HG02938 (cell line): ENCODE results near the gene C16orf78.

Experiments used
- ATAC-seq: cut with Tn5 transposase; IDR thresholded peaks from one replicate; pipeline ENCODE4 v1.9.1; 2021; ENCODE audit warnings: mild to moderate bottlenecking, moderate library complexity; ENCODE audit not compliant: unreplicated experiment

C16orf78 gene, protein sequence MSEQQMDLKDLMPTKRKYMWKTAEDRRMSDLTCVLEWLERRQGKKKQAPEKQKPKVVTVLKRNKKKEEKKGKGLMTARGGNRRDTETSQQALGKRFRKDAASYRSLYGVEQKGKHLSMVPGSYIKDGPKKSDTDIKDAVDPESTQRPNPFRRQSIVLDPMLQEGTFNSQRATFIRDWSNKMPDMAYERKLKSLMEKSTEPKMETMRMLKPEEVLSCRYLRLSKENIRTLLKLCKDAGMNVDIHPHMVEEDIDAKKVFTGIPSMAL

DNA sequence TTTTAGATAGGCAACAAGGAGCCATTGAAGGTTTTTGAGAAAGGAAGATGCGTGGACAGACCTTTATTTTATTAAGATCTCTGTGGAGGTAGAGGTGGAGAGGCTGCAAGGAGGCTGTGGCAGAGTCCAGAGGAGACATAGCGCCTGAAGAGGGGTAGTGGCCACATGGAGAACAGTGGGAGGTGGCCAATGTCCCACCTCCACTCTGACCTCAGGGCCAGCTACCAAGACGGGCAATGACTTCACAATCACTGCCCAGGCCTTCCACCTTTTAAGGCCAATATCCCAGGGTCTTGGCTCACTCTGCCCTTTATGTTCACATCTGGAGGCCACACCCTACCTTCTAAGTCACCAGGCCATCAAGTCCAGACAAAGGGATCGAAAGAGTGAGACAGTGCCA is at the start of gene C16orf78:
Gene C16orf78 (plus strand): TSS at position 301 of the 400 bp plus-strand sequence. CDS start 136 bp downstream, outside the sequence.
- no peak for ATAC-seq

DNA sequence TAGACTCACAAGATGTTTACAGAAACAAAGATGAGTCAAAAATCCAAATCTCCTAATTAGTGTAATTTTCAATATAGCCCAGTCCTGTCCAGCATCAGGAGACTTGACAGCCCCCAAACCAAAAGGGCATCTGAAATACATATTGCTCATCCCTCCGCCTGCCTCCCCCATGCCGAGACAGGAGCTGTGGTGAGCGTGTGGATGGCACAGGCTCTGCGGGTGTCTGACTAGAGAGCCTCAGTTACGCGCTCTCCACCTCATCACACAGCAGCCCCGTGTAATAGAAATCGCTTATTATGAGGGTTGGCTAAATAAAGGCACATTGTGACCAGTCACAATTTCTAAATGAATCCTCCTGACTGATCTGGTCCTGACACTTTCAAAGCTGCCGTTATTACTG is 48.9 kb upstream of the C16orf78 start:
- ATAC-seq, result no peak

DNA sequence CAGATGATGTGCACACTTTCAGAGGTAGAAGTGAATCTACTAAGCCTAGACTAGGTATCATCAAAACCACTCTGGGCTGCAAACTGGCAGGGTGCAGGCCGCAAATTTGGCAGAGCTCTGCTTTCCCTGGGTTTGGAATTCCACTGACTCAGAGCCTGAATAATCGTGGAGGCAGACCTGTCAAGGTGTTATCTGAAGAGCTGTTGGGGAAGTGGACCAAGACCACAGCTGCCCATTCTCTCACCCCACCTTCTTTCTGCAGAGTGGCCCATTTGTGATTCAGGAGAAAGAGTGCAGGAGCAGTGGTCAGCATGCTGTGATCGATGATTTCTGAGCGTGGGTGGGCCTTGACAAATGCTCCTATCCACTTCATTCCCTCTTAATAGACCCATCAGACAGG is 46.1 kb upstream of the C16orf78 start:
- ATAC-seq, result no peak

DNA sequence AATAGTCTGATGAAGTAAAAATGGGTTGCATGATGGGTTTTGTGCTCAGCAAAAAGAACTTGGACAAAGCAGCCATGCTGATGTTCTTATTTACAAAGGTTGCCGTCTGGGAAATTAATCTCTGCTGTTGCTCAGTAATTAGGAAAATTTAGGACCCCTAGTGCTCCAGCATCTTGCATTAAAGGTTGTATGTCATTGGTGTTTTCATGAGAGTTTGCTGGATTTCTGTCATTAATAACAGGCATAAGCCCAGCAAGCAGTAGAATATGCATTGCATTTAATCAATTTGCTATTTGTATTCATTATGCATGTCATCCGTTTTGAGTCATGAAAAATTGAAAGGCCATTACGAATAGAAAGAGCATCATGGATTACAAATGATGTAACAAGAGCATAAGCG is 45.3 kb upstream of the C16orf78 start:
- no peak for ATAC-seq

DNA sequence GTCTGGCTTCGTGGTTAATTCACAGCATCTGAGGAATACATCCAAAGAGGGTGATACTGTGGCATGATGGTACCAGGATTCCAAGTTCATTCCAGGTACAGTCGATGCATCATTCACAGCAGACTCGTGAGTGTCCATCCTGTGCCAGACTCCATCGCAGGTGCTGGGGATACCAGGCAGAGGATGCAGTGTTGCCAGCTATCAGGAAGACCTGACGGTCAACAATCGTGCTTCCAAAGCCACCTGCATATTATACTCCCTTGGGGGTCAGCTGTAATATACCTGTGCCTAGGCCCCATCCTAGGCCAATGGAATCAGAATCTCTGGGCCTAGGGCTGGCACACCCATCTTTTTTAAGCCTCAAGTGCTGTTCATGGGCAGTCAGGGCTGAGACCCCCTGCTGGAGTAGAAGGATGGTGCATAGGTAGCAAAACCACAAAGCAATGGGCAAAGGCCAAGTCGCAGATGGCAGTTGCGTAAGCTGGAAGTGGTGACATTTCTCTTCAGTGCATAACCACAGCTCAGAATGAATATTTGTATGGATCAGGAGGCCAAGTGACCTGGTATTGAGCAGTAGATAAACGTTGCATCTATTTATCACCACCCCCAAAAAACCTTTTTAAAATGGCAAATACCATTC is 42.9 kb upstream of the C16orf78 start:
- ATAC-seq, result no peak

DNA sequence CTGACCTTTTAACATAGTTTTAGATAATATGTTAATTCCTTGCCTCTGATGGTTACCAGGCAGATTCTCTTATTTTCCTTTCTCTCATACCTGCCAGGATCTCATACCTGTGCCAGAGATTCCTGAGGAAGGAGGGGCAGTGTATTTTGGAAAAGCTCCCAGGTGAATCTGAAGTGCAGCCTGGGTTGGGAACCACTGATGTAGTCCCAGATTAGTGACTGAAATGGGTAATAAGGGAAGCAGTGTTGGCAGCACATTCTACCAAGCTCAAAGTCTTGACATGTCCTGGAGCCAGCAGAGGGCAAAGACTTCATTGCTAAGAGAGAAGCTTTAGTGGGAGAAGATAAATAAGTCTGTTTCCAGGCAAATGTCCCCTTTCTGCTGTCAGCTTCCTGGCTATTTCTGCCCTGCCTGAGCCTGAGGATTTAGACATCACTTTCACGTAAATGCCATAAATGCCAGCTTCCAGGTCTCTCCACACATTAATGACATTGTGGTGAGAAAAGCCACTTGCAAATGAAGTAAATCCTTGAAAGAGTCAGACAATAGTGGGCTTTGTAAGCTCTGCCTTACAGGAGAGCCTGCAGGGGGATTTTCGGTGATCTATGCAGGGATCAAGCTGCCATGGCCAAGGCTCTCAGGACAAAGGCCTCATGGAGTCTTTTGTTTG is 40.9 kb upstream of the C16orf78 start:
- no peak for ATAC-seq

DNA sequence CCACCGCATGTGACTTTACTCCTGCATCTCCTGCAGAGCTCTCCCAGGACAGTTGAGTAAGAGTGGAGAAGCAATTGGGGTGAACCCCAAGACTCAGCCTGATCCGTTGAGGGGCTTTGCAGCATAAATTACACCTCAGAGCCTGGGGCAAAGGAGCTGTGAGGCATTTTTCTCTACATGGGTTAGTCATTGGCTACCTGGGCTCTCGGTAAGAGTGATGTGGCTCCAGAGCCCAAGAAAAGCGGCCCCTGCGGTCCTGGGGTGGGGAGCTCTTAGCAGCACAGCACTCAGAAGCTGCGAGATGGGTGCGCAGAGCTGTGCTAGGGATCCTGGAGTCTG is 40.4 kb upstream of the C16orf78 start:
- no peak for ATAC-seq

DNA sequence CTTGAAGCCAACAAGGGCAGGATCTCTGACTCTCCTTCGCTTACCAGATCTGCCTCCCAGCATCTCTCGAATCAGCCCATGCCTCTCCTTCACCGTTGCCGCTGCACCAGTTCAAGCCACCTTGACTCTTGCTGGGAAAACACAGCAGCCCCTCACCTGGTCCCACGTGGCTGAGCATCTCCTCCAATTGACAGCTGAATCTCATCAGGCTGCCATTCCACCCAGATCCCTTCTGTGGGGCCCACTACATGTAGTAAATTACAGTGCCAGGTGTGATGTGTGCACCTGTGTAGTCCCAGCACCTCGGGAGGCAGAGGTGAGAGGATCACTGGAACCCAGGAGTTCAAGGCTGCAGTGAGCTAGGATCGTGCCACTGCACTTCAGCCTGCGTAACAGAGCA is 37.8 kb upstream of the C16orf78 start:
- ATAC-seq, result no peak

DNA sequence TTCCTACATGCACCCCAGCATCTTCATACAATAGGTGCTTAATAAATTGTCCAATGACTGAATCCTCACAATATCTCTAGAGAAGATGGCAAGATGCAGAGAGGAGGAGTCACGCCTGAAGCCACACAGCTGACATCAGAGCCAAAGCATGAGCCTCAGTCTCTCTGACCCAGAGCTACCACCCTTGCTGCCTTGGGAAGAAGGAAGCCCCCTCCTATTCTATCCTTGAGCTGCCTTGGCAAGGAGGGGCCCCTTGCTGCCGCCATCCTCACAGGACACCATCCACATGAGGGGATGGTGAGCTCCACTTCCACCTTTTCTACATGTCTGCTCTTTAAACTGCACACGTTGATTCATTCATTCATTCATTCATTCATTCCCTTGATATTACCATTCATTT is 37.0 kb upstream of the C16orf78 start:
- ATAC-seq, result no peak

DNA sequence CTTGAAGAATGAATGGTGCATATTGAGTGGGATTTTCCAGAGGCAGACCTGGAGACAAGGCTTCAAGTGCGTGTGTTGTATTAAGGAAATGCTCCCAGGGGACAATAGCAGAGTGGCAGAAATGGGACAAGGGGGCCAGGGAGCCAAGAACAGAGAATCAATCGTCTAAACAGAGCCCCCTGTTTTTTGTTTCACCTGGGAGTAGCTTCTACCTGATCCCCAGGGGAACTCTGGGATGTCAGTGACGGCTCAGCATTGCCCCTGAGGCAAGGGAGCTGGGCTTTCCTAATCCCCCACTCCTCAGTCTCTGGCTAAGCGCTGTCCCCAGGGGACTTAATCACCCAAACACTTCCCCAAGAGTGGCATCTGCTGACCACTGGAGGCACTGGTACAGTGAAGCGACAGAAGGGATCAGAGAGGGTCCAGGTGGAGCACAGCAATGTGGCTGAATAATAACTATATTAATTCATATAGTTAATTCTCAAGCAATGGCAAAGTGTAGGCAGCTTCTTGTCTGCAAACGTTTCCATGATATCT is 35.7 kb upstream of the C16orf78 start:
- ATAC-seq, result no peak

DNA sequence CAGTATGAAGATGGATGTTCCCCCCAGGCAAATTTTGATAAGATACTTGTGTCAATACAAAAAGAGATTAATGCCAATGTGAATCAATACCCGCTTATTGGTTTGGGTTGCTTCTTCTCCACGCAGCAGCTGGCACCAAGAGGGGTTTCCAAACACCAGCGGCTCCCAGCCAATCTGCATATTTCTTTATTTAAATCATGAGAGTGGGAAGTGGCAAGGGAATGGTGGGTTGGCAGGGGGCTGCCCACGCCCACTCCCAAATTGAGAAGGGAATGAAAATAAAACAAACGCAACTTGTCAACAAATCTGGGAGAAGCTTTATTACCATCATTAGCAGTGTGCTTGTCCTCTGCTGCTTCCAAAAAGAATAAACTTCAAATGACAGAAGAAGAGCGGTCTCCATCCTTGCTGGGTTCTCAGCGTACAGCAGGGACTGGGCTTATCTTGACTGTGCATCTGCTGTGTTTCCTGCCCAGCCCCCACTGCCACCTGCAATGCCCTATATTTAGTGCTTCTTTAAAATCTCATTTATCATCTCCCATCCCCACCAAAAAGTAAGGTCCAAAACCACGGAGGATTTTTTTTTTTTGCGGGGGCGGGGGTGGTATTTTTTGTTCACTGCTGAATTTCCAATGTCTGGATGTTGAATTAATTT is 34.9 kb upstream of the C16orf78 start:
- ATAC-seq, result no peak

DNA sequence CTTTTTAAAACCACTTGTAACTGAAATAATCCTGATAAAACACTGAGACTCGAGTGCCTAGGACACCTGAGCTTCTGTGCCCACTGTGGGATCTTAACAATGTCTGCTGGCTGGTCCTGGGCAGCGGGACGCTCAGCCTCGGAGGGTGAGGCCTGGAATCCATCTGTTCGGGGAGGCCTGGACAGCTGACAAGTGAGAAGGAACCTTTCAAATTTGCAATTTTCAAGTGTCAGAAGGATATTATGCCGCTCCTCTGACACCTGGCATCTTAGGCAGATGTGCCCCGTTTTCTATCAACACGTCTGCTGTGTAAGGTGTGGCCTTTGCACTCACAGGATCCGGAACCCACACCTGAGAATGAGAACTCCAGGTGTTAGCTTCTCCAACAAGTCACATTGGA is 33.1 kb upstream of the C16orf78 start:
- ATAC-seq, result no peak

DNA sequence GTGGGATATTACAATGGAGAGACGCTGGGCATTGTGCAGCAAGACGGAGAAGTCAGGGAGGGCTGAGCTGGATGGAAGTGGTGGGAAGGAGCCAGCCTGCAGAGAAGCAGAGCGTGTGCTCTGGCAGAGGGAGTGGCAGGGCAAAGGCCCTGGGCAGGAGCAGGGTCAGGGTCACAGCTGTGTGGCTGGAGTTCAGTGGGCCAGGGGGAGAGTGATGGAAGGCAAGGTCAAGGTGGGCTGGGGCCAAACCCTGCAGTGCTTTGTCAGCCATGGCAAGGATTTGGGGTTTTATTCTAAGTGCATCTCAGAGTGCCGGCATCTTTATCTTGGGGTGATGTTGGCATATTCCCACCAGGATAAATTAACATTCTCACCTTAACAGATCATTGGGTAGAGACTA is 31.9 kb upstream of the C16orf78 start:
- ATAC-seq, result no peak

DNA sequence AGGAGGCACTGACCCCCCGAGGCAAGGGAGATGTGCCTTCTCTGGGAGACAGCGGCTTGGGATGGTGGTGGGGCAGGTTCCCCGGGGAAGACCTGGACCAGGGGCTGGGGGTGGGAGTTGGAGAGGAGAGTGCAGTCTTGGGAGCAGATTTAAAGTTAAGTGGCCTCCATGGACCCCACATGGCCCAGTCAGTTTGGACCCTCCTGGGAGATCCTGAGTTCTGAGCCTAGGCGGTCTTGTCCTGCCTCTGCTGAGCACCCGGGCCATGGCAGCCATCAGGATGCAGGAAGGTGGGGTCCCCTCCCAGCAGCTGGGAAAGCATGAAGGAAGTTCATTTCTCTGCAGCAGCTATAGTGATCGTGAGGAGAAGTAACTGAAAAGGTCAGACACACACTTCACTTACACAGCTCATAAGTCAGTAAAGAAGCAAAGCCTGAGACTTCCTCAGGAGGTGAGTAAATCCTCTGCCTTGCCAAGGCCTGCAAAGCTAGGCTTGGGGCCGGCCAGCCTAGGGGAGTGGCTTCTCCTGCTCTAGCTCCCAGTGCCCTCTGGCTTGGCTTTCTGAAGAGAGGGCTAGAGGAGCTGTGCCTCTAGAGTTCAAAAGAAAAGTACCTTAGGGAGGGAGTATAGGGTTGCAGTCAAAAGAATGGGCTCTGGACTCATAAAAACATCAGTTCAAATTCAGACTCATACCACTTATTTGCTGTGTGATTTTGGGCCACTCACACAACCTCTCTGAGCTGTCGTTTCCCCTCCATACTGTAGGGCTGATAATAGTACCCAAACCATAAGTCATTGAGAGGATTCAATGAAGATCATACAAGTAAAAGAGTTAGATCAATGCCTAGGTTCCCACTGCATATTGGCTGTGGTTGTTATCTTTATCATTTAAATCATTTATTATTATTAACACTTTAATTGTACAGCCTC is 31.0 kb upstream of the C16orf78 start:
- no peak for ATAC-seq

DNA sequence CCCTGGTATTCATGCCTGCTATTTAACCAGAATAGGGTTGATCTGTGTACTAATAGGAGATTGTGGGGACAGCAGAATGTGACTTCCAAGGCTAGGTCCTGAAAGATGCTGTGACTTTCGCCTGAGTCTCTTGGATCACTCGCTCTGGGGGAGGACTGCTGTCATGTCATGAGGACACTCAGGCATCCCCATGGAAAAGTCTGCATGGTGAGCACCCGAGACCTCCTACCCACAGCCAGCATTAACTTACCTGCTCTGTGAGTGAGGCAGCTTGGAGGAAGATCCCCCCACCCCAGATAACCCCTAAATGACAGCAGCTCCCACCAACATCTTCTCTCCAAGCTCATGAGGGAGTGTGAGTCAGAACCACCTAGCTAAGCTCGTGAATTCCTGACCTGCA is 30.3 kb upstream of the C16orf78 start:
- ATAC-seq, result no peak

DNA sequence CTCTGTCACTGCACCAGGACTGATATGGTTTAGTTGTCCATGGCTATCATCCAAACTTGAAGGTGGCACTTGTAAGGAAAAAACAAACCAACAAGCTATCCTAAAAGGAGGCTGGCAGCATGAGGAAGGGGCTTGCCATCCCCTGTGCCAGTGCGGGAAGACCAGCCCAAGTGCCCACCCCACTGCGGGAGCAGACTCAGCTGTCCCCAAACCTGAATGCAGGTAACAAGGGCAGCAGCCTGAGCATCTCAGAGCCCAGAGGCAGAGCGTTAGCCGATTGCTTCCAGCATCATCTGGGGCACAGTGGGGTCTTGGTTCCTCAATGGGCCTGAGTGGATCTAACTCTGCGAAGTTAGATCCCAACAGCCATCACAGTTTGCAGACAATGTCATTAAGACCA is 29.2 kb upstream of the C16orf78 start:
- ATAC-seq, result no peak

DNA sequence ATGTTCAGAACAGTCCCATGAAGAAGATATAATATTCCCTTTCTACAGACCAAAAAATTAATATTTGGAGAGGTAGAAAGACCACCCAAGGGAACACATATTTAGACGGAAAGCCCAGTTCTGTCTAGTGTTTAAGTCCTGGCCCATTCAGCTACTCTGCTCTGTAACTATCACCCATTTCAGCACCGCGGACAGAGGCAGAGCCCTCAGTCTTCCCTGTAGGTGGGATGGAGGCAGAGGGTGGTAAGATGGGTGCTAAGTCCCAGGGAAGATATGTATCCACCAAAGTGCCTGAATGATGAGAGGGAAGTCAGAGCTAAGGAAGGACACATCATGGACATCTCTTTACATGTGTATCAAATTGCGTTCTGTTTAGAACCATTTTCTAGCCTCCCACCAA is 27.8 kb upstream of the C16orf78 start:
- ATAC-seq, result no peak

DNA sequence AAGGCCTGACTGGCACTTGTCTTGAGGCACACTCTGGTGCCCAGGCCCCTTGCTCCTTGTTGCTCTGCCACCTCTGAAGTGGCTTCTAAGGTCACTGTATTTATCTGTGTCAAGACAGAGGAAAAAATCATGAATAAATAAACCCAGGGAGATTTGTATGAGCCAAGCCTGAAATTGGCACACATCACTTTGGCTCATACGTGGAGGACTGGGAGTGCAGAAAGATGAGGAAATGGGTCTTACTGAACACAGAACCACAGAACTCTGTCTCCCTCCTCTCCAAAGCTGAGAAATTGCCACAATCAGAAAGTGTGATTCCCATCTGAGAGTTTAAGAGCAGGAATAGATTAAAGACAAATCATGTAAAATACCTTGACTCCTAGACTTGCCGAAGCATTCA is 27.1 kb upstream of the C16orf78 start:
- ATAC-seq, result no peak

DNA sequence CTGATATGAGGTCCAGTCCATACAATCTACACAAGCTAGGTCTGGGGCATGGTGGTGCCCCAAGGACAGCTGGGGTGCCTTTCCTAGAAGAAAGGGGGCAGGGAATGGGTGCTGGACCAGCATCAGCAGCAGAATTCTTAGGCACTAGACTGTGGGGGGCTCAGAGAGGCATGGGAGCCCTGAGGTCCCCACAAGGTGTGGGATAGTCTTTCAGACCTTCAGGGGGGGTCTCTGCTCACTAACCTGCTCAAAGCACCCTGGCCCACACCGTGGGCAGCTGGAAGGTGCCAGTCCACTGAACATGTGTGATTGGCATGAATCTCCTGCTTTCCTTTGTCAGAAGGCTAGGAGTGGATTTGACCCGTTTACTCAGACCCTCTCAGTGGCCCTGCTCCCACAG is 26.1 kb upstream of the C16orf78 start:
- no peak for ATAC-seq

DNA sequence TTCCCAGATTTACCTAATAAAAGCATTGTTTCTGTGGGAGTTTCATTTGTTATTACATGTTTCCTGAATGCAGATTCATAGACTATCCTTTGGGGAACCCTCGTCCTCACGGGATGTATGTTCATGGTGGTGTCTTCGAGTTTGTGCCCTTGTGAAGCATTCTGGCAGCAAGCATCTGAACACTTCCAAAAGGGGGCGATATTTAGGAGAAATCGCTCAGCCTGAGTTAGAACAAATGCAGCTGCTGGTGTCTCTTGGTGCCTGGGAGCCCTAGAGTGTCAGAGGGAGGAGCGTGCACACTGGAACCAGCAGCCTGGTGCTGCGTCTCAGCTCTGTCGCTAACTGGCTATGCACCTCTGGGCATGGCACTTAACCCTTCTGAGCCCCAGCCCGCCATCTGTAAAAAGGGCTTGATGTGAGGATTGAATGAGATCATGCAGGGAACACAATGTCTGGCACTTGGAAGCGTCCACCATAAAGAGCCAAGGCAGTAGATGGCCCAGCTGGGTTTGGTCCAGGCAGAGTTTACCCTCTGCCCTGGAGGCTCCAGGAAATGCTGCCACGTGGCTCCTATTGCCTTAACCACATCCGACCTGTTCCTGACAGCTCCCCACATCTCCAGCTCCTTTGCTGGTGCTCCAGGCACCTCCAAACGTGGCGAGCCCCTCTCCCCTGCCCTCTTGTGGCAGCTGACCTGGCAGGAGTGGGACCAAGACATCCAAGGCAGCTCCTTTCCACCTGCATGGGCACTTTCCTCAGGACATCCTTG is 25.0 kb upstream of the C16orf78 start:
- ATAC-seq, result no peak
